GM21447 (cell line): ENCODE data around the gene SZT2.

Experiments
- ATAC-seq: cut with Tn5 transposase; IDR thresholded peaks from one replicate; pipeline ENCODE4 v1.9.1; 2021; ENCODE audit not compliant: unreplicated experiment

The SZT2 gene

DNA sequence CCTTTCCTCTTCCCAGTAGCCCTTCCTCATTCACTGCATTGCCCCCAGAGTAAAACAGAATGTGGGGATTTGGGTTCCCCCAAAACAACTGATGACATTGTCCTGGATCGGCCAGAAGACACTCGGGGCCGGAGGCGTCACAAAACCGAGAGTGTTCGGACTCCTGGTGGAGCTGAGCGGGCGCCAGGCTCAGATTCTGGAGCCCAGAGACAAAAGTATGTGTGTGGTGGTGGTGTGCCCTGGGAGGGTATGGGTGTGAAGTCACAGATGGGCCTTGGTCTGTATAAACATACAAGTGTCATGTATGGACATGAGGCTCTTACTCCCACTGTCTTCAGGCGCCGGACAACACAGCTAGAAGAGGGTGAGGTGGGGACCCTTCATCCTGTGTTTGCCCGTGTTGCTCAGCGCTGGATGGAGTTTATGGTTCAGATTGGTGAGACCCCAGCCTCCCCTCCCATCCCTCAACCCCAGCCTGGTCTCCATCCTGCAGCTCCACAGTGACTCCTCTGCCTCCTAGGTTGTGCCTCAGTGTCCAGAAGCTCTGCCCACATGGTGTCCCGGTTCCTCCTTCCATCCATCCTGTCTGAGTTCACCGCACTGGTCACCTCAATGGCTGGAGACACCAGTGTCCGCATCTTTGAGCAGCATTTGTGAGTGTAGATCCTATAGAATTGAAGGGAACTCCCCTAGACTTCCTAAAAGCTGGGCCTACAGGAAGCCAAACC lies 51.6 kb downstream of the SZT2 start:
- no peak for ATAC-seq

- ATAC-seq, result no peak
These were observed 52.4 kb downstream of the SZT2 start for GRCh38 chr1:43441894-43442637.

DNA sequence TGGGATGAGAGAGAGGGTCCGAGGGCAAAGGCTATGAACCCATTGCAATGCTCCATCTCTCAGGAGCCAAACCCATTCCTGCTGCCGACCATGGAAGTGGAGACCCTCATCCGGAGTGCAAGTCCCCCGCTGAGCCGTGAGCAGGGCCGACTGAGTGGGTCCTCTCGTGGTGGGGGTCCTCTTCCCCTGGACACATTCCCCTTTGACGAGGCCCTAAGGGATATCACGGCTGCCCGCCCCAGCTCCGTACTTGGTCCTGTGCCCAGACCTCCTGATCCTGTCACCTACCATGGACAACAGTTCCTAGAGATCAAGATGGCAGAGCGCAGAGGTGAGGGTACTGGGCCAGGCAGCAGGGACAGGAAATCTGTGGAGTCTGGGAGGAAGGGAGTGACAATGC lies 53.1 kb downstream of the SZT2 start:
- no peak for ATAC-seq

- ATAC-seq, result no peak
These were observed 53.7 kb downstream of the SZT2 start for GRCh38 chr1:43443197-43443946.

- ATAC-seq, result no peak
These were observed 54.6 kb downstream of the SZT2 start for GRCh38 chr1:43444151-43444828.

DNA sequence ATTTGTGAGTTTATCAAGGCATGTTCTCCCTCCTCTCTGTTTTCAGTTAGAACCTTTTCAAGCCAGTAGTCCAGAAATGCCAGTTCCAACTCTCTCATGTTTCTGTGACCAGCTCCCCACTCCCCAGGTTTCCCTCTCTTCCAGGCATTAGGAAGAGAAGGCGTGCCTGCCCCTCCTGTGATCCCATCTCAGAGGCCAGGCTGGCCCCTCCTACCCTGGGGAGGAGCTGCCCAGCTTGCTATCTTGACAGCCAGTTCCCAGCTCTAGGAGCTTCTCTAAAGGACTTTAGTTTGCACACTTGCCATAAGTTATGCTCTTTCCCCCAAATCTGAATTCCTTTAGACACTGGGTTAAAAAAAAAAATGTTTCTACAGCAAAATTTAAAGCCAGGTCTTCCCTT lies 55.1 kb downstream of the SZT2 start:
- ATAC-seq, result no peak

DNA sequence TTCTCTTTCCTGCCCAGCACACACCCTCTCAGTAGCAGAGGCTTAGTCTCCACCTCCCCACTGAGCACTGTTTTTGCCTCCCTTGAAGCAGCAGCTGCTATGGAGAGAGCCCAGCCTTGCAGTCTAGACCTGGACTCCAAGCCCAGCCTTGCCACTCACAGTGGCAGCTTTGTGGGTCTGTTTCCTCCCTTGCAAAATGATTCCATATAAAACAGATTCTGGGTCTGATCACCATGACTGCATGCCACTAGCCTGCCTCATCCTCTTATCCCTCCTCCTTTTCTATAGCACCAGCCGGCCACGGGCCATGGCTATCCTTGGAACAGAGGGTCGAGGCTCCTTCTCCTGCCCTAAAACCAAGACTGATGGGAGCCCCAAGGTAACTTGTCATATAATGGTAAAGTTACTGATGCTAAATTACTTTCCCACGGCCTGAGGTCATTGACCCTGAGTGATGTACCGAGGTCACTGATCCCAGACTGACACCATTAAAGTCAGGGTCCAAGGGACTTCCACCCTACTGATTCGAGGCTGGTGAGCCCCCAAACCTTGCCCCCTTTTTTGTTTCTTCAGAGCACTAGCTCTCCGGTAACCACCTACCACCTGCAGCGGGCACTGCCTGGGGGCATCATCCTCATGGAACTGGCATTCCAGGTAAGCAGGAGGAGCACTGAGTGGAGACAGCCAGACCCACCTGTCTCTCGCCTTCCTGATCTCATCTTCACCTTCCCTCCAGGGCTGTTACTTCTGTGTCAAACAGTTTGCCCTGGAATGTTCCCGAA lies 56.1 kb downstream of the SZT2 start:
- ATAC-seq, result no peak

DNA sequence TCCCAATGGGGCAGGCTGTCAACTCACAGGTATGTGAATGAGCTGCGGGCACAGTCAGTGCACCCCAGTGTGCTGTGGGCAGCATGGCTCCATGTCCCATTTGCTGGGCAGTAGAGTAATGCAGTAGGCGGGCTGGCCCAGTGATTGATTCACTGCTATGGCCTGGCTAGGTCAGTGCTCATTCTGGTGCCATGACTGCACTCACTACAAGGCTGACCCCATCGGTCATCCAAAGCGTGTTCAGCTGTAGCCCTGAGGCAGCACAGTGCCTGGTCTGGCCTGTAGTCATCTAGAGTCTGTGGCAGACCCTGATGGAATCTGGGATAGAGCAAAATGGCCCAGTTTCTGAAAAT lies 56.7 kb downstream of the SZT2 start:
- no peak for ATAC-seq

- no peak for ATAC-seq
These were observed 57.5 kb downstream of the SZT2 start for GRCh38 chr1:43446881-43447835.

- ATAC-seq, result no peak
These were observed 58.4 kb downstream of the SZT2 start for GRCh38 chr1:43447891-43448708.

- no peak for ATAC-seq
These were observed 59.4 kb downstream of the SZT2 start for GRCh38 chr1:43448955-43449707.

GRCh38 chr1:43449708-43450069 lies 60.0 kb downstream of the SZT2 start:
- ATAC-seq, result no peak

- no peak for ATAC-seq
These were observed 60.7 kb downstream of the SZT2 start for GRCh38 chr1:43450251-43450941.

DNA sequence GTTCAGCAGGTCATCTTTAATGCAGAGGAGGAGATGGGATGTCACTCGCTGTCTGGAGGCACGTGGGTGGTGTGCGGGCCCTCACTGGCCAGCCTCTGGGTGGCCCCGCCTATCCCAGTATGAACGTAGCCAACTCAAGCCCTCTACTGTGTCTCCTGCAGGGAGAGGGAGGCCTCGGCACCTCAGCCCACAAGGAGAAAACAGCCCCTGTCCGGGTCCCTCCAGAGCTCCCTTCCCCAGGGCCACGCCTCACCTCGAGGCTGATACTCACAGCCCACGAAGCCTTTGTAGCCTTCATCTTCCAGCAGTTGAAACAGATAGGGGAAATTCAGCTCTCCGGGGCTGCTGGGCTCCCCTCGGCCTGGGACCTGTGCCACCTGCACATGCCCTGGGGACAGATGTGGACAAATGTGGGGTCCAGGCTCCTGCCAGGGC lies 61.5 kb downstream of the SZT2 start:
- no peak for ATAC-seq

DNA sequence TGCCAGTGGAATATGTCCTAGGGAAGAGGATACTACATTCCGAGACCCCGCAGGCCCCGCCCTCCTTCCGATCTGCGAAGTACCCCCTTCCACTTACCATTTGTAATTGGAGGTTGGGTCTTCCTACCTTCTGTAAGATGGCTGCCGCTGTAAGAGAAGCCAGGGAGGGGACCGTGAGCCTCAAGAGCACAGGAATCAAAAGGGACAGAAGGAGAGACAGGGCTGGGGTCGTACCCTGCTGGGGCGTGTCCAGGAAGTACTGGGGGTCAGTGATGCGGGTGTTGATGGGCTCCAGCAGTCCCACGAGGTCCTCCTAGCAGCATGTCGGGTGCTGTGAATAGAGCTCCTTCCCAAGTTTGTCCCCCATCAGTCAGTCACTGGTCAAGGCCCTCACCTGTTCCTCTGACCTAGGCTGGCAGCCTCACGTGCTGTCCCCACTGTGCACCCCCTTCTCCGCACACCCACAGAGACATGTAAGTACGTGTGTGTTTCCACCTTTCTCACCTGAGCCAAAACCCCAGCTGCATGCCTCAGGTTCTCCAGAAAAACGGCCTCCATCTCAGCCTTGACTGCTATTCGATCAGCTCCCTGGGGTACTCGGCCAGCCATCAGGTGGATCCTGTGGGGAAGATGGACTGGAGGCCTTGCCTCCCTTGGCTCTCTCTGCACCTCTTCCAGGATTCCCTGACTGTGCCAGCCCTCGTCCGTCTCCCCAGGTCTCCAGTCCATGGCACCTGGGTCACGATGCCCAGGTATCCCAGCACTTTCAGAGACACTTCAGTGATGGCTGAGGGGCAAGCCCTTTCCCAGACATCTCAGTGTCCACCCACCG lies 62.2 kb downstream of the SZT2 start:
- no peak for ATAC-seq

- no peak for ATAC-seq
These were observed 63.2 kb downstream of the SZT2 start for GRCh38 chr1:43452789-43453441.
